T-helper 2 cell treated with Interferon-gamma antibody and Interleukin-4, amounts not matched to agents 5 μg/mL and 100 μg/mL, for 36 hours (primary cell): ENCODE data around the gene DLG4.
"Not testable (repeated sequence)": the region's sequence is repeated elsewhere in the genome, so short reads cannot be mapped to it uniquely, and the experiment has no call there.

Experiments used
- DNase-seq: peaks from one replicate; pipeline ENCODE4 v3.0.0; 2021; ENCODE audit warnings: low spot score
- H3K27ac Mint-ChIP-seq: one replicate; pipeline ENCODE4 v1.8.0; 2021; ENCODE audit warnings: mild to moderate bottlenecking, mixed read lengths
- H3K27me3 Mint-ChIP-seq: one replicate; pipeline ENCODE4 v1.8.0; 2021; ENCODE audit warnings: low read depth, mixed read lengths
- H3K36me3 Mint-ChIP-seq: one replicate; pipeline ENCODE4 v1.8.0; 2021; ENCODE audit warnings: low read depth, mixed read lengths
- H3K4me1 Mint-ChIP-seq: one replicate; pipeline ENCODE4 v1.8.0; 2021; ENCODE audit warnings: low read depth, mixed read lengths
- H3K4me3 Mint-ChIP-seq: one replicate; pipeline ENCODE4 v1.8.0; 2022; ENCODE audit warnings: mild to moderate bottlenecking, moderate library complexity, mixed read lengths
- H3K9me3 Mint-ChIP-seq: one replicate; pipeline ENCODE4 v1.8.0; 2021; ENCODE audit warnings: mixed read lengths

DLG4 gene

DNA sequence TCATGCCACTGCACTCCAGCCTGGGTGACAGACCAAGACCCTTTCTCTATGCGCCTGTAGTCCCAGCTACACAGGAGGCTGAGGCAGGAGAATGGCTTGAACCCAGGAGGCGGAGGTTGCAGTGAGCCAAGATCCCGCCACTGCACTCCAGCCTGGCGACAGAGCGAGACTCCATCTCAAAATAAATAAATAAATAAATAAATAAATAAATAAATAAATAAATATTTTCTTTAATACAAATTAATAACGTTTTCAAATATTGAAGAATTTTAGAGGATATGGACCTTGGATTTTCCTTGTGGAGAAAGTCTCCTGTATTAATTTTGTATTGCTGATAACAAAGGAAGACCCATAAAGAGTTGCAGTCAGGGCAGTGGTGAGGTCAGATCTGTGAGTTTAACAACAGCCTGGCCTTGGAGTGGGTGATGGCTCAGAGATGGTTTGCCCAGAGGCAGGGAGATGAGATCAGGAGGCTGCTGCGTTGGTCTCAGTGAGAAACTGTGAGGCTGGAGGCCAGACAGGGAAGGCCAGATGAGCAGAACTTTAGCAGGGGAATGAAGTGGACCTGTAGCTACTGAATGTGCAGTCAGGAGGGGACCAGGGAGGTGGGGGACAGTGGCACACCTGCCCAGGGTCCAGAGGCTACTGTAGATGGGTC is 36.1 kb downstream of the DLG4 start:
- H3K27me3 Mint-ChIP-seq, result peaks cover 3% of the 10 kb centered on the region
- H3K36me3 Mint-ChIP-seq, result no peaks in the 10 kb centered on the region
- H3K9me3 Mint-ChIP-seq, result no peaks in the 10 kb centered on the region
- peaks cover 4% of the 10 kb centered on the region for H3K4me1 Mint-ChIP-seq
- DNase-seq, result no peak
- H3K4me3 Mint-ChIP-seq, result no peak overlapping the region
- H3K27ac Mint-ChIP-seq, result no peak overlapping the region

DNA sequence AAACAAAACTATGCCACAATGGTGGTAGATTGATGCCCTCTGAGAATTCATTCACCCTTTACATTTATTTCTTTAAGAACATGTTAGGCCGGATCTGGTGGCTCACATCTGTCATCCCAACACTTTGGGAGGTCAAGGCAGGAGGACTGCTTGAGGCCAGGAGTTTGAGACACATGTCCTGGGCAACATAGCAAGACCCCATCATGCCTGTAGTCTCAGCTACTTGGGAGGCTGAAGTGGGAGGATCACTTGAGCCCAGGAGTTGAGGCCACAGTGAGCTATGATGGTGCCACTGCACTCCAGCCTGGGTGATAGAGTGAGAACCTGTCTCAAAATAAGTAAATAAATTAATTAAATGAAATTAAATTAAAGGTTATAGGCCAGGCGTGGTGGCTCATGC is 37.5 kb downstream of the DLG4 start:
- H3K27ac Mint-ChIP-seq, H3K4me3 Mint-ChIP-seq, DNase-seq, H3K36me3 Mint-ChIP-seq, H3K9me3 Mint-ChIP-seq: not testable (repeated sequence)
- H3K27me3 Mint-ChIP-seq, result peaks cover 15% of the 10 kb centered on the region
- peaks cover 14% of the 10 kb centered on the region for H3K4me1 Mint-ChIP-seq

DNA sequence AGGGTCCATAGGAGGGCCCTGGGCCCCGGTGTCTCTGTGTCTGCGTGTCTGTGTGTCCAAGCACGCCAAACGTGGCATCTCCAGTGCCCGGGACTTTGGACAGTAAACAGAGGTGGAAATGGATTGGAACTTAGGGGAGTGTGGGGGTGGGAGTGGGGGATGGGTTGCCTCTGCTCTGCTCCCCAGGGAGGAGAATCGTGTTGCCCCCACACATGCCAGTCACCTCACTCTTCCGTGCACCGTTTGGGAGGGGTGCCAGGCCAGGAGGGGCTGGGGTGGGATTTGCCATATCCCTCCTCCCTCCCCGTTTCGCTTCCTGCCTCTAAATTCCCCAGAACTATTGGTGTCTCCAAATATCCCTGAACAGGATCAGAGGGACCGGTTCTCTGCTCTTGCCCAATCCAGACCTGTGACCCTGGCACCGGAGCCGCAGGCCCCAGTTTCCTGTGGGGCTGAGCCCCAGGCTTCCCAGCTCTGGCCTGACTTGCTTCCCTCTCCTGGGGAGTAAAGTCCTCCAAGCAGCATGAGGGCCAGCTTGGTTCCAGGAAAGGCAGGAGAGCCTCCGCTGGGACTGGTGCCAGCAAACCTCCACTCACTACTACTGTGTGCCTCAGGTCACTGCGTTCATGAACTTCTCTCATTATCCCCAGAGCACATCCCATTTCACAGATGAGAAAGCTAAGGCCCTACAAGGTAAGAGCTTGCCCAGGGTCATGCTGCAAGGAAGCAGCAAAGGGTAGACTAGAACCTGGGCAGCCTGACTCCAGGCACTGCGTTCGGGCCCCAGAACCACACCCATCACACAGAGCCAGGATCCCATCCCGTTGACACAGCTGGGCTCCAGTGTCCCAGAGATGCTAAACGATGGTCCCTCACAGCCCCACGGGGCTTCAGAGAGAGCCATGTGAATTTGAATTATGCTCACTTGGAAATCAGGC is 40.0 kb downstream of the DLG4 start, which contains the start of gene ASGR1:
Gene ASGR1, minus strand, starts transcription at position 54 of the 938 bp plus-strand sequence. CDS start 807 bp downstream, outside the sequence.
- Mint-ChIP-seq H3K4me3 (peak within 1 kb of the TSS; percentile 67), H3K27ac (no peak within 1 kb of the TSS), H3K27me3 (peaks cover 15% of the 10 kb centered on the region), H3K9me3 (no peaks in the 10 kb centered on the region), H3K4me1 (peaks cover 11% of the 10 kb centered on the region), H3K36me3 (no peaks in the 10 kb centered on the region)
- no peak for DNase-seq

DNA sequence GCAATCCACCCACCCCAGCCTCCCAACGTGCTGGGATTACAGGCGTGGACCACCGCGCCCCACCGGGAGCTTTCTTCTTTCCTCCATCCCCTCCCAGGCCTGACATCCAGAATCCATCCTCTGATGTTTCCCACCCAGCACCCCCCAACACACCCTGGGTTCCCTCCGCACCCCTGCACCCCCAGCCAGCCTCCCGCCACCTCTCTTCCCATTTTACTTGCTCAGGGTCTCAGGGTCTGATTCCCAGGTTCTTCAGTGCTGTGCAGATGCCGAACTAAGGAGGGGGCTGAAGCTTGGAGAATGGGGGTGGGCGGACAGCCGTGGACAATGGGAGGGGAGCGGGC is 40.7 kb downstream of the DLG4 start:
- H3K9me3 Mint-ChIP-seq, result no peaks in the 10 kb centered on the region
- no peak for DNase-seq
- H3K36me3 Mint-ChIP-seq, result no peaks in the 10 kb centered on the region
- H3K4me3 Mint-ChIP-seq, result no peak overlapping the region
- peaks cover 15% of the 10 kb centered on the region for H3K27me3 Mint-ChIP-seq
- no peak overlapping the region for H3K27ac Mint-ChIP-seq
- H3K4me1 Mint-ChIP-seq, result peaks cover 11% of the 10 kb centered on the region

DNA sequence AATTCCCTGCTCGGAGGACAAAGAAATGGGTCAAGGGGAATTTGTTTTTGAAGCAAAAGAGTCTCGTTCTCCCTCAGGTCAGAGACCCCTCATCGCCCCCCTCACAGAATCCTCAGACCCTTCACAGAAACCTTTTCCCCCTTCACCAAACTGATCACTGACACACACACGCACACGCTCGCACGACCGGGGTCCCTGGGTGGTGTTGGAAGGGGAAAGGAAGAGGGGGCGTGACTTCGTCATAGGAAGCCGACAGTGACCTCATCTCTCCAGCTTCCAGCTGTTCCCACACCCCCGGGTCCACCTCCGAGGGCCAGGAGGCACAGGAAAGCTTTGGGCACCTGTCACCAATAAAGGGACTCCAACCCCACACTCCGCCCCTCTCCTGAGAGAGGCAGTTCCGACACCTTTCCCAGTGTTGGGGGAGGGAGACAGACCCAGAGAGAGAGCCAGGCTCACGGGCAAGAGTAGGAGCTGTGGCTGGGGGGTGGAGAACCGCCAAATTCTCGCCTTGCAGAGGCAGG is 41.6 kb downstream of the DLG4 start:
- peaks cover 15% of the 10 kb centered on the region for H3K27me3 Mint-ChIP-seq
- no peaks in the 10 kb centered on the region for H3K36me3 Mint-ChIP-seq
- peak overlapping the region; percentile 67 for H3K4me3 Mint-ChIP-seq
- no peaks in the 10 kb centered on the region for H3K9me3 Mint-ChIP-seq
- no peak for DNase-seq
- H3K4me1 Mint-ChIP-seq, result peaks cover 11% of the 10 kb centered on the region
- no peak overlapping the region for H3K27ac Mint-ChIP-seq

DNA sequence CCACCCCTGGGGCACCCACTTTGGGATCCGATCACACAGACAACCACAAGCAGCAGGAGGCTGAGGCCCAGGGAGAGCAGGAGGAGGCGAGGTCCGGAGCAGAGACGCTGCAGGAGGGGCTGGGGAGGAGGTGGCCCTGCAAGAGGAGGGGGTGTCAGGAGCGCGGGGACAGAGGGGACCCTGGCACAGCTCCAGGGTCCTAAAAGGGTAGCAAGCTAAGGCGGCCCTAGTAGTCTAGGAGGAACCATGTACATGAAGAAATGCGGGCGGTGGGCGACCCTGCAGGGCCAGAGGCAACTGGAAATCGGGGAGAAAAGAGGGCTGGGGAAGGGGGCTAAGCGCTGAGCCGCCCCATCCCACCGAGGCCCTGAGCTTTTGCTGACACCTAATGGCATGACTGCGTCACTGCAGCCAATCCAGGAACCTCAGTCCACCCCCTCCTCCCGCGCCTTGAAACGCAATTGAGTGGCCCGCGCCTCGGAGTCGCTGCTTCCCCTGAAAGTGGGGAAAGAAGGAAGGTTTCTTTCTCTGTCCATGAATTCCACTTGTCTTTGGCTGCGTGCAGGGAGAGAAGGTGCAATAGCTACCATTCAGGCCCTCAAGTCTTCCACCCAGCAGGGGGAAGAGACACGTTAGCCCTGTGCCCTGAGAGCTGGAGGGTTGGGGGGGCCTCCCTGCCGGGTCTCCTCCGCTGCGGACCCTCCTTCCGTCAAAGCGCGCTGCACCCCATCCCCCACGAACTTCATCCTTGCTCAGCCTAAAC is 42.3 kb downstream of the DLG4 start:
- no peaks in the 10 kb centered on the region for H3K9me3 Mint-ChIP-seq
- H3K4me1 Mint-ChIP-seq, result peaks cover 11% of the 10 kb centered on the region
- no peaks in the 10 kb centered on the region for H3K36me3 Mint-ChIP-seq
- peak; percentile 55 for DNase-seq
- no peak overlapping the region for H3K27ac Mint-ChIP-seq
- H3K27me3 Mint-ChIP-seq, result peaks cover 19% of the 10 kb centered on the region
- peak overlapping the region; percentile 67 for H3K4me3 Mint-ChIP-seq

DNA sequence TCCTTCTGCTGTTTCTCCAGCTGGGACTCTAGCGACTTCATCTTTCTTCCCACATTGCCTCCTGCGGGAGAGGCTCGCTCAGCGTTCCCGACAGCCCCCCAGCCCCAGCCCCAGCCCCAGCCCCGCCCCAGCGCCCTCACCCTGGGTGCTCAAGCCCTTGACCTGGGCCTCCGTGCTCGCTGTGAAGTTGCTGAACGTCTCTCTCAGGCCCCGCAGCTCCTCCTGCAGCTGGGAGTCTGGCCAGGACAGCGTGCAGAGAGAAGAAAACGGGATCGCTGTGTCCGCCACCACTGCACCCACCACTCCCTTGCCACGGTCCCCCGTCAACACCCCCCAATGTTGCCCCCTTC is 42.8 kb downstream of the DLG4 start:
- no peak overlapping the region for H3K4me3 Mint-ChIP-seq
- H3K36me3 Mint-ChIP-seq, result no peaks in the 10 kb centered on the region
- H3K27me3 Mint-ChIP-seq, result peaks cover 21% of the 10 kb centered on the region
- no peaks in the 10 kb centered on the region for H3K9me3 Mint-ChIP-seq
- H3K4me1 Mint-ChIP-seq, result peaks cover 11% of the 10 kb centered on the region
- no peak overlapping the region for H3K27ac Mint-ChIP-seq
- no peak for DNase-seq

DNA sequence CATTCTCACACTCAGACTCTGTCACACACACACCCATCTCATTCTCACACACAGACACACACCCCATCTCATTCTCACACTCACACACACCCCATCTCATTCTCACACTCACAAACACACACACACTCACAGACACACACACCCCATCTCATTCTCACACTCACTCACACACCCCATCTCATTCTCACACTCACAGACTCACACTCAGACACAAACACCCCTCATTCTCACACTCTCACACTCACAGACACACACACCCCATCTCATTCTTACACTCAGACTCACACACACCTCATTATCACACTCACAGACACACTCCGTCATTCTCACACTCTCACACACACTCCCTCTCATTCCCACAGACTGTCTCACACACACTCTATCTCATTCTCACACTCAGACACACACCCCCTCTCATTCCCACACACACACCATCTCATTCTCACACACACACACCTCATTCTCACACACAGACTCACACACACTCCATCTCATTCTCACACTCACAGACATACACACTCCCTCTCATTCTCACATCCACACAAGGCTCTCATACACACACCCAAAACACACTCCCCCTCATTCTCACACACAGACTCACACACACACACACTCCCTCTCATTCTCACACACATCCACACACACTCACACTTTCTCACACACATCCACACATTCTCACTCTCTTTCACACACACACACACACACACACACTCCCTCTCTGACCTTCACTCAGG is 43.4 kb downstream of the DLG4 start:
- H3K36me3 Mint-ChIP-seq, result no peaks in the 10 kb centered on the region
- H3K4me3 Mint-ChIP-seq, result no peak overlapping the region
- peaks cover 21% of the 10 kb centered on the region for H3K27me3 Mint-ChIP-seq
- H3K27ac Mint-ChIP-seq, result no peak overlapping the region
- H3K9me3 Mint-ChIP-seq, result no peaks in the 10 kb centered on the region
- peaks cover 11% of the 10 kb centered on the region for H3K4me1 Mint-ChIP-seq
- DNase-seq, result no peak

DNA sequence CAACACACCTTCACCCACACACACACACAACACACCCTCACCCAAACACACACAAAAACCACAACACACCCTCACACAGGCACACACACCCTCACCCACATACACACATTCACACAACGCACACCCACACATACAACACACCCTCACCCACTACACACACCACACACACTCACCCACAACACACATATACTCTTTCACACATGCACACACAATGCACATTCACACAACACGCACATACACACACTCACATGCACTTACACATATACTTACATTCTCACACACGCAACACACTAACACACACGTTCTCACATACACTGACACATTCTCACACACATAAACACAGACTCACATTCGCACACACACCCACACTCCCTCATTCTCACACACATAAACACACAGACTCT is 44.3 kb downstream of the DLG4 start:
- Mint-ChIP-seq H3K36me3 (no peaks in the 10 kb centered on the region), H3K27ac (no peak overlapping the region), H3K4me3 (no peak overlapping the region), H3K4me1 (peaks cover 11% of the 10 kb centered on the region), H3K27me3 (peaks cover 21% of the 10 kb centered on the region), H3K9me3 (no peaks in the 10 kb centered on the region)
- no peak for DNase-seq

DNA sequence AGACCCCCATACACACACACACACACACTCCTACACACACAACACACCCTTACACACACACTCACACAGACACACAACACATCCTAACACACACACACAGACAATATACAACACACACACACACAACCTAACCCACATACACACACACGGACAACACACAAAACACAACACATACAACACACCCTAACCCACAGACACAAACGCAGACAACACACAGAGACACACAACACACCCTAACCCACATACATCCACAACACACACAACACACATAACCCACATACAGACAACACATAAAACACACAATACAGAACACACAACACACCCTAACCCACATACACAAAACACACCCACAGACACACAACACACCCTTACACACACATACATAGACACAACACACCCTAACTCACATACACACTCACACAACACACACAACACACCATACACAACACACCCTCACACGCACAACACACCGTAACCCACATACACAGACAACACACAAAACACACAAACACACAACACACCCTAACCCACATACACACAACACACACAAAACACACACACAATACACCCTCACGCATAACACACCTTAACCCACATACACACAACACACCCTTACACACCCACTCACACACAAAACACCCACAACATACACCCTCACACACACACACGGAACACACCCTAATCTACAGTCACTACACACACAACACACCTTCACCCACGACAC is 44.9 kb downstream of the DLG4 start:
- H3K36me3 Mint-ChIP-seq, result no peaks in the 10 kb centered on the region
- no peak overlapping the region for H3K27ac Mint-ChIP-seq
- H3K4me1 Mint-ChIP-seq, result peaks cover 11% of the 10 kb centered on the region
- no peak for DNase-seq
- peaks cover 21% of the 10 kb centered on the region for H3K27me3 Mint-ChIP-seq
- H3K9me3 Mint-ChIP-seq, result no peaks in the 10 kb centered on the region
- H3K4me3 Mint-ChIP-seq, result no peak overlapping the region

DNA sequence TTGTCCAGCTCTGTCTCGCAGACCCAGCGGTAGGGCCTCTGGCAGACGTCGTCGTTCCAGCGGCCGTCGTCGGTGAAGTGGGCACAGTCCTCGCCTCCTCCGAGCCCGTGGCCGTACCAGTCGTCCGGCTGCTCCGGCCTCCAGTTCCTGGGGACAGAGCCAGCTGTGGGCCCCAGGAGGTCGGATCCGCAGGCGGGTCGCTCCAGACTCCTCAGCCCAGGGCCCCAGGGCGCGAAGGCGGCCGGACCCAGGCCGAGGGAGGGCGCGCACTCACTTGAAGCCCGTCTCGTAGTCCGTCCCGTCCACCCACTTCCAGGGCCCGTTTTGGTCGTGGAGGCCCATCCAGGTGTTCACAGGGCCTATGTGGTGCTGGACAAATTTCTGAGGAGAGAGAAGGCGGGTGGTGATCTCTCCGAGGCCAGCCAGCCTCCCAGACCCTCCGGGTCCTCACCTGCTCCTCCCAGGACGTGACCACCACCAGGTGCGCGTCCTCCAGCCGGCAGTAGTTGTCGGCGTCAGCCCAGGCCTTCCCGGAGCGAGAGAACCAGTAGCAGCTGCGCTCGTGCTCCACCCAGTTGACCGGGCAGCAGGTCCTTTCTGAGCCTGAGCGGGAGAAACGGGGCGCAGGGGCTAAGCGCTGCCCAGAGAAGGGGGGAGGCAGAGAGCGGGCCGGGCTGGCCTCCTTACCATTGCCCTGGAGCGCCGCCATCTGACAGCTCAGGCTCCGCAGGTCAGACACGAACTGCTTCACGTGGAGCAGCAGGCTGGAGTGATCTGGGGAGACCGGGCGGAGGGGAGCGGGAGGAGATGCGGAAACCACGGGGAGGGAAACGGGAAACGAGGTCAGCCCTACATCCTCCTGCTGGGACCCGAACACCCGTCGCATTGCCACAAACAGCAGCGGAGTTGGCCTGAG is 45.7 kb downstream of the DLG4 start:
- Mint-ChIP-seq H3K9me3 (no peaks in the 10 kb centered on the region), H3K27me3 (peaks cover 18% of the 10 kb centered on the region), H3K4me3 (no peak overlapping the region), H3K4me1 (peaks cover 15% of the 10 kb centered on the region), H3K36me3 (no peaks in the 10 kb centered on the region), H3K27ac (no peak overlapping the region)
- peak; percentile 32 for DNase-seq

DNA sequence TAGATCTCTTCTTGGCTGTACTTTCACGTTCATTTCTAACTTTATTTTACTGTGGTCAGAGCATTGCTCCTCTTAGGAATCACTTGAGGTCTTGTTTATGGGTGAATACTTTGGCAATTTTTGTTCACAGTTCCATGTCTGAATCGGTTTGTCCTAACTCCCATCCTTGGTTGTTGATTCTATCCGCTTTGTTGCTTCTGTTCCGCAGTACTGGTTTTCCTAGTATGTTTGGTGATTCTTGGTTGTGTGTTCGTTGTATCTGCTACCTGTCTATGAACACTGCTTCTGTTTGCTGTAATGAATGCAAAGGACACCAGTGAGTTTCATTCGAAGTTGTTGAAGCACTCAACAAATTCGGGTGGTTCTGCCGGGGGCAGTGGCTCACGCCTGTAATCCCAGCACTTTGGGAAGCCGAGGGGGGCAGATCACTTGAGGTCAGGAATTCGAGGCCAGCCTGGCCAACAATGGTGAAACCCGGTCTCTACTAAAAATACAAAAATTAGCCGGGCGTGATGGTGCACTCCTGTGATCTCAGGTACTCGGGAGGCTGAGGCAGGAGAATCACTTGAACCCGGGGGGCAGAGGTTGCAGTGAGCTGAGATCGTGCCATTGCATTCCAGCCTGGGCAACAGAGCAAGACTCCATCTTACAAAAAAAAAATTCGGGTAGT is 47.0 kb downstream of the DLG4 start:
- not testable (repeated sequence) for H3K27ac Mint-ChIP-seq, H3K4me1 Mint-ChIP-seq, H3K9me3 Mint-ChIP-seq, H3K36me3 Mint-ChIP-seq, H3K27me3 Mint-ChIP-seq, H3K4me3 Mint-ChIP-seq, DNase-seq
